OCI-M2 (cell line): ENCODE data around the gene TMEM132E.

Experiments used
- DNase-seq: peaks from one replicate; lab custom pipeline; 2025; ENCODE audit not compliant: unreplicated experiment; lab: John Stamatoyannopoulos, UW

TMEM132E gene

GRCh38 chr17:34626121-34626681, 46.8 kb downstream of the TMEM132E start:
- DNase-seq, result no peak

GRCh38 chr17:34628879-34629278, 49.5 kb downstream of the TMEM132E start:
- no peak for DNase-seq

- DNase-seq, result no peak
Measured at GRCh38 chr17:34633351-34633750, 54.0 kb downstream of the TMEM132E start.

GRCh38 chr17:34633760-34634159, 54.4 kb downstream of the TMEM132E start:
- DNase-seq, result no peak

GRCh38 chr17:34634551-34635160, 55.3 kb downstream of the TMEM132E start:
- DNase-seq, result no peak

GRCh38 chr17:34635876-34636275, 56.5 kb downstream of the TMEM132E start:
- DNase-seq, result no peak

GRCh38 chr17:34637041-34637547, 57.7 kb downstream of the TMEM132E start:
- no peak for DNase-seq

GRCh38 chr17:34637548-34638525, 58.5 kb downstream of the TMEM132E start:
- DNase-seq, result no peak

- DNase-seq, result no peak
Measured at GRCh38 chr17:34638526-34639260, 59.3 kb downstream of the TMEM132E start.

- no peak for DNase-seq
Measured at GRCh38 chr17:34639706-34640425, 60.5 kb downstream of the TMEM132E start.

- DNase-seq, result no peak
Measured at GRCh38 chr17:34641368-34641767, 62.0 kb downstream of the TMEM132E start.

- DNase-seq, result no peak
Measured at GRCh38 chr17:34644941-34645550, 65.7 kb downstream of the TMEM132E start.

- no peak for DNase-seq
Measured at GRCh38 chr17:34645594-34645993, 66.2 kb downstream of the TMEM132E start.

GRCh38 chr17:34647511-34647910, 68.1 kb downstream of the TMEM132E start:
- no peak for DNase-seq

- no peak for DNase-seq
Measured at GRCh38 chr17:34650051-34650750, 70.8 kb downstream of the TMEM132E start.

GRCh38 chr17:34651402-34651811, 72.0 kb downstream of the TMEM132E start:
- no peak for DNase-seq

- no peak for DNase-seq
Measured at GRCh38 chr17:34652021-34652555, 72.7 kb downstream of the TMEM132E start.

GRCh38 chr17:34653511-34653910, 74.1 kb downstream of the TMEM132E start:
- no peak for DNase-seq

GRCh38 chr17:34654276-34654880, 75.0 kb downstream of the TMEM132E start:
- DNase-seq, result no peak
